GM21526 (cell line): ENCODE measurements around the gene FXYD6.

Experiments
- ATAC-seq: cut with Tn5 transposase; IDR thresholded peaks from one replicate; pipeline ENCODE4 v1.9.1; 2021; ENCODE audit warnings: moderate library complexity; ENCODE audit not compliant: unreplicated experiment, low FRiP score

Gene FXYD6

GRCh38 chr11:117852309-117852708, 24.1 kb downstream of the FXYD6 start:
- ATAC-seq, result no peak

- ATAC-seq, result no peak
These were observed 24.6 kb downstream of the FXYD6 start for GRCh38 chr11:117851852-117852251.

GRCh38 chr11:117851106-117851505, 25.4 kb downstream of the FXYD6 start:
- ATAC-seq, result no peak

GRCh38 chr11:117849781-117850414, 26.6 kb downstream of the FXYD6 start:
- no peak for ATAC-seq

- ATAC-seq, result no peak
These were observed 32.6 kb downstream of the FXYD6 start for GRCh38 chr11:117843666-117844484.

GRCh38 chr11:117842131-117842941, 34.1 kb downstream of the FXYD6 start:
- no peak for ATAC-seq

- ATAC-seq, result no peak
These were observed 34.9 kb downstream of the FXYD6 start for GRCh38 chr11:117841551-117842031.

- ATAC-seq, result no peak
These were observed 35.4 kb downstream of the FXYD6 start for GRCh38 chr11:117840881-117841550.

- ATAC-seq, result no peak
These were observed 36.3 kb downstream of the FXYD6 start for GRCh38 chr11:117839936-117840813.

GRCh38 chr11:117839380-117839881, 37.0 kb downstream of the FXYD6 start:
- no peak for ATAC-seq

- no peak for ATAC-seq
These were observed 37.6 kb downstream of the FXYD6 start for GRCh38 chr11:117838901-117839300.

GRCh38 chr11:117837791-117838190, 38.7 kb downstream of the FXYD6 start:
- ATAC-seq, result no peak

GRCh38 chr11:117837070-117837776, 39.2 kb downstream of the FXYD6 start:
- ATAC-seq, result no peak

- no peak for ATAC-seq
These were observed 40.1 kb downstream of the FXYD6 start for GRCh38 chr11:117836077-117836960.

GRCh38 chr11:117835576-117835975, 40.9 kb downstream of the FXYD6 start:
- ATAC-seq, result no peak

- no peak for ATAC-seq
These were observed 41.5 kb downstream of the FXYD6 start for GRCh38 chr11:117834838-117835443.

GRCh38 chr11:117834068-117834810, 42.2 kb downstream of the FXYD6 start:
- ATAC-seq, result no peak
